Measurements from ENCODE around the gene TCN2.
A peak's percentile ranks its signal among the peaks of the same experiment; 100 is the strongest.
"Not testable (repeated sequence)": the region's sequence is repeated elsewhere in the genome, so short reads cannot be mapped to it uniquely, and the experiment has no call there.

Gene TCN2

GRCh38 chr22:30612789-30613188 lies 5.8 kb downstream of the TCN2 start:
- DNase-seq (no peak), ATAC-seq (no peak)
- Mint-ChIP-seq H3K36me3 (ENCODE audit: low read depth) (no peaks in the 10 kb centered on the region), H3K4me3 (no peak overlapping the region), H3K4me1 (peaks cover 18% of the 10 kb centered on the region), H3K9me3 (no peaks in the 10 kb centered on the region), H3K27ac (no peak overlapping the region), H3K27me3 (peaks cover 17% of the 10 kb centered on the region)

- H3K36me3 Mint-ChIP-seq (ENCODE audit: low read depth) = no peaks in the 10 kb centered on the region
- DNase-seq (no peak), ATAC-seq (no peak)
- no peaks in the 10 kb centered on the region for H3K9me3 Mint-ChIP-seq
- no peak overlapping the region for H3K27ac Mint-ChIP-seq
- H3K4me1 Mint-ChIP-seq = peaks cover 8% of the 10 kb centered on the region
- peaks cover 14% of the 10 kb centered on the region for H3K27me3 Mint-ChIP-seq
- no peak overlapping the region for H3K4me3 Mint-ChIP-seq
Measured at GRCh38 chr22:30614268-30614667, 7.3 kb downstream of the TCN2 start.

- ATAC-seq = no peak
- Mint-ChIP-seq H3K9me3 (no peaks in the 10 kb centered on the region), H3K27me3 (peaks cover 12% of the 10 kb centered on the region), H3K4me1 (peaks cover 2% of the 10 kb centered on the region), H3K4me3 (no peak overlapping the region), H3K36me3 (ENCODE audit: low read depth) (no peaks in the 10 kb centered on the region), H3K27ac (no peak overlapping the region)
- no peak for DNase-seq
Measured at GRCh38 chr22:30614879-30615278, 7.9 kb downstream of the TCN2 start.

GRCh38 chr22:30615543-30615954 lies 8.6 kb downstream of the TCN2 start:
- Mint-ChIP-seq H3K4me3 (no peak overlapping the region), H3K4me1 (no peaks in the 10 kb centered on the region), H3K9me3 (no peaks in the 10 kb centered on the region), H3K36me3 (ENCODE audit: low read depth) (no peaks in the 10 kb centered on the region), H3K27me3 (peaks cover 10% of the 10 kb centered on the region), H3K27ac (no peak overlapping the region)
- ATAC-seq (no peak), DNase-seq (no peak)

- DNase-seq = no peak
- Mint-ChIP-seq H3K27me3 (peaks cover 6% of the 10 kb centered on the region), H3K36me3 (ENCODE audit: low read depth) (no peaks in the 10 kb centered on the region), H3K4me3 (no peak overlapping the region), H3K4me1 (no peaks in the 10 kb centered on the region), H3K27ac (no peak overlapping the region), H3K9me3 (no peaks in the 10 kb centered on the region)
- ATAC-seq = no peak
Measured at GRCh38 chr22:30617819-30618218, 10.8 kb downstream of the TCN2 start.

GRCh38 chr22:30619909-30620308 lies 12.9 kb downstream of the TCN2 start:
- H3K36me3 Mint-ChIP-seq (ENCODE audit: low read depth); ATAC-seq; H3K27ac Mint-ChIP-seq; H3K4me3 Mint-ChIP-seq; H3K4me1 Mint-ChIP-seq; DNase-seq; H3K27me3 Mint-ChIP-seq; H3K9me3 Mint-ChIP-seq: not testable (repeated sequence)

- Mint-ChIP-seq H3K36me3 (ENCODE audit: low read depth) (no peaks in the 10 kb centered on the region), H3K4me1 (no peaks in the 10 kb centered on the region), H3K9me3 (no peaks in the 10 kb centered on the region), H3K27ac (no peak overlapping the region), H3K4me3 (no peak overlapping the region), H3K27me3 (no peaks in the 10 kb centered on the region)
- ATAC-seq = no peak
- DNase-seq = no peak
Measured at GRCh38 chr22:30626413-30626812, 19.4 kb downstream of the TCN2 start.

- no peaks in the 10 kb centered on the region for H3K27me3 Mint-ChIP-seq
- no peak for DNase-seq
- H3K36me3 Mint-ChIP-seq (ENCODE audit: low read depth) = no peaks in the 10 kb centered on the region
Measured at GRCh38 chr22:30627471-30627870, 20.5 kb downstream of the TCN2 start.

GRCh38 chr22:30628491-30628890 lies 21.5 kb downstream of the TCN2 start:
- ATAC-seq (no peak), DNase-seq (no peak)
- H3K27ac Mint-ChIP-seq = no peak overlapping the region
- no peaks in the 10 kb centered on the region for H3K27me3 Mint-ChIP-seq
- no peaks in the 10 kb centered on the region for H3K4me1 Mint-ChIP-seq
- H3K4me3 Mint-ChIP-seq = no peak overlapping the region
- no peaks in the 10 kb centered on the region for H3K36me3 Mint-ChIP-seq (ENCODE audit: low read depth)
- no peaks in the 10 kb centered on the region for H3K9me3 Mint-ChIP-seq

More at GRCh38 chr22:30627471-30627870, 20.5 kb downstream of the TCN2 start:
- Mint-ChIP-seq H3K4me3 (no peak overlapping the region), H3K9me3 (no peaks in the 10 kb centered on the region), H3K27ac (no peak overlapping the region), H3K4me1 (no peaks in the 10 kb centered on the region)
- ATAC-seq = no peak

- not testable (repeated sequence) for H3K27ac Mint-ChIP-seq; H3K36me3 Mint-ChIP-seq (ENCODE audit: low read depth); H3K9me3 Mint-ChIP-seq; DNase-seq; ATAC-seq; H3K4me3 Mint-ChIP-seq; H3K27me3 Mint-ChIP-seq
- peaks cover 14% of the 10 kb centered on the region for H3K4me1 Mint-ChIP-seq
Measured at GRCh38 chr22:30631469-30631868, 24.5 kb downstream of the TCN2 start.

GRCh38 chr22:30634471-30635233 lies 27.7 kb downstream of the TCN2 start:
- Mint-ChIP-seq H3K27me3 (no peaks in the 10 kb centered on the region), H3K4me3 (peak overlapping the region; percentile 86), H3K9me3 (no peaks in the 10 kb centered on the region), H3K36me3 (ENCODE audit: low read depth) (peaks cover 16% of the 10 kb centered on the region), H3K27ac (peak overlapping the region; percentile 86), H3K4me1 (peaks cover 30% of the 10 kb centered on the region)
- DNase-seq (peak; percentile 93), ATAC-seq (peak; percentile 83)

- H3K4me3 Mint-ChIP-seq = peak within 1 kb of the TSS; percentile 86
- H3K27me3 Mint-ChIP-seq = no peaks in the 10 kb centered on the region
- peaks cover 30% of the 10 kb centered on the region for H3K4me1 Mint-ChIP-seq
- ATAC-seq (peak; percentile 78), DNase-seq (peak; percentile 98)
- H3K36me3 Mint-ChIP-seq (ENCODE audit: low read depth) = peaks cover 18% of the 10 kb centered on the region
- H3K27ac Mint-ChIP-seq = peak within 1 kb of the TSS; percentile 86
- H3K9me3 Mint-ChIP-seq = no peaks in the 10 kb centered on the region
Measured at GRCh38 chr22:30635273-30636225, 28.6 kb downstream of the TCN2 start, which contains the start of gene SLC35E4. Gene SLC35E4, plus strand, starts transcription at chr22:30635781. Its CDS starts 670 bp downstream, at chr22:30636451.

- no peaks in the 10 kb centered on the region for H3K9me3 Mint-ChIP-seq
- H3K36me3 Mint-ChIP-seq (ENCODE audit: low read depth) = peaks cover 18% of the 10 kb centered on the region
- H3K4me1 Mint-ChIP-seq = peaks cover 30% of the 10 kb centered on the region
- no peaks in the 10 kb centered on the region for H3K27me3 Mint-ChIP-seq
- H3K27ac Mint-ChIP-seq = peak overlapping the region; percentile 79
- ATAC-seq = no peak
- DNase-seq = peak; percentile 27
- H3K4me3 Mint-ChIP-seq = peak overlapping the region; percentile 86
Measured at GRCh38 chr22:30636226-30637077, 29.5 kb downstream of the TCN2 start.

- peaks cover 20% of the 10 kb centered on the region for H3K36me3 Mint-ChIP-seq (ENCODE audit: low read depth)
- peaks cover 37% of the 10 kb centered on the region for H3K4me1 Mint-ChIP-seq
- no peaks in the 10 kb centered on the region for H3K27me3 Mint-ChIP-seq
- peak overlapping the region; percentile 11 for H3K27ac Mint-ChIP-seq
- DNase-seq (no peak), ATAC-seq (no peak)
- H3K9me3 Mint-ChIP-seq = no peaks in the 10 kb centered on the region
- H3K4me3 Mint-ChIP-seq = peak overlapping the region; percentile 86
Measured at GRCh38 chr22:30637701-30638114, 30.7 kb downstream of the TCN2 start.

Data from activated naive CD8-positive, alpha-beta T cell treated with anti-CD3 and anti-CD28 coated beads, Interleukin-2, amount 50 U/mL, for 24 hours (primary cell).